HCT116 (cell line): Measurements from ENCODE around the gene STK40. TPM values are rescaled to one million over a fixed set of nuclear protein-coding genes. Genes with fewer than 3 reads are reported as not detected.
A peak's percentile ranks its signal among the peaks of the same experiment; 100 is the strongest.

Experiments
- ATAC-seq: fragments of 200-7000 bp; cut with Tn5 transposase; 2 replicates; pipeline ENCODE4 v1.9.1; 2020; ENCODE audit warnings: mild to moderate bottlenecking, moderate library complexity
- BruUV-seq: library from RNA; stranded (reverse); fragments of 400-500 nt; replicated peaks from 2 replicates; lab custom pipeline; 2021; lab: Mats Ljungman, UMichigan
- CTCF ChIA-PET: fragments of 300-600 bp; sonication (Branson Sonifier 250); formaldehyde crosslinking; loops from one replicate; lab custom pipeline; 2021; ENCODE audit warnings: antibody characterized with exemption; lab: Charles Lee
- POLR2A ChIA-PET: fragments of 300-600, 350-600 bp; sonication (Branson Sonifier 250); formaldehyde crosslinking; loops from one replicate; lab custom pipeline; 2021; ENCODE audit warnings: antibody characterized with exemption; lab: Charles Lee
- RAD21 ChIA-PET, 2 experiments: fragments of 300-600 bp; sonication (Branson Sonifier 250); formaldehyde crosslinking; loops; one replicate each; lab custom pipeline; 2023; ENCODE audit warnings: low total read pairs in 2 of 2; ENCODE audit not compliant: uncharacterized antibody in 2 of 2, unreplicated experiment in 2 of 2, low non-redundant PET in 1 of 2; lab: Charles Lee
- DNase-seq: peaks from one replicate; pipeline ENCODE4 v3.0.0-alpha.2; 2010; ENCODE audit warnings: low read depth, low spot score
- H2AFZ ChIP-seq: fragments of 200-600 bp; shearing (Covaris generic), sonication (generic); 2 replicates; pipeline ENCODE4 v1.6.1; 2017; ENCODE audit warnings: low read depth, mixed run types, mixed read lengths, antibody characterized with exemption, low read length; ENCODE audit not compliant: poor library complexity, severe bottlenecking
- H3K27ac ChIP-seq: 2 replicates; pipeline ENCODE4 v1.5.1; 2012; ENCODE audit warnings: low read depth, low read length
- H3K27me3 ChIP-seq: fragments of 200-600 bp; sonication (generic); 2 replicates; pipeline ENCODE4 v1.6.1; 2016; ENCODE audit warnings: mixed run types, low read length, mixed read lengths; ENCODE audit not compliant: insufficient read depth
- H3K36me3 ChIP-seq, 2 experiments: fragments of 200-500 bp in 1 of 2; fragments of 200-600 bp in 1 of 2; sonication (Bioruptor generic) in 1 of 2; sonication (generic) in 1 of 2; 2 replicates each; pipeline versions ENCODE4 v1.5.1 to v1.6.1; 2014 to 2016; ENCODE audit warnings: low read length in 2 of 2, inconsistent platforms in 1 of 2, mixed read lengths in 1 of 2, mixed run types in 1 of 2; ENCODE audit not compliant: insufficient read depth in 2 of 2, control insufficient read depth in 1 of 2
- H3K4me1 ChIP-seq, 2 experiments: fragments of 200-600 bp in 1 of 2; sonication (generic) in 1 of 2; 2 replicates each; pipeline versions ENCODE4 v1.5.1 to v1.6.1; 2012 to 2017; ENCODE audit warnings: low read length in 2 of 2, inconsistent platforms in 1 of 2, mild to moderate bottlenecking in 1 of 2, mixed read lengths in 1 of 2, mixed run types in 1 of 2, moderate library complexity in 1 of 2; ENCODE audit not compliant: insufficient read depth in 2 of 2, control insufficient read depth in 1 of 2
- H3K4me2 ChIP-seq: fragments of 200-600 bp; sonication (generic); 2 replicates; pipeline ENCODE4 v1.6.1; 2017; ENCODE audit warnings: mixed run types, low read length, mixed read lengths
- H3K4me3 ChIP-seq, 2 experiments: fragments of 200-600 bp in 1 of 2; sonication (generic) in 1 of 2; replicated peaks in 1 of 2; 2 replicates each; pipeline ENCODE4 v1.5.1; 2011 to 2016; ENCODE audit warnings: low read length in 2 of 2, control low read depth in 1 of 2, low read depth in 1 of 2, mild to moderate bottlenecking in 1 of 2, mixed read lengths in 1 of 2, mixed run types in 1 of 2
- H3K79me2 ChIP-seq: fragments of 200-600 bp; sonication (generic); 2 replicates; pipeline ENCODE4 v1.6.1; 2017; ENCODE audit warnings: mild to moderate bottlenecking, mixed run types, low read length, moderate library complexity, mixed read lengths; ENCODE audit not compliant: insufficient read depth
- H3K9ac ChIP-seq: fragments of 200-600 bp; sonication (generic); 2 replicates; pipeline ENCODE4 v1.6.1; 2016; ENCODE audit warnings: low read length, mixed read lengths
- H3K9me2 ChIP-seq: fragments of 200-600 bp; sonication (generic), shearing (Covaris generic); 2 replicates; pipeline ENCODE4 v1.6.1; 2017; ENCODE audit warnings: mixed run types, mild to moderate bottlenecking, moderate library complexity; ENCODE audit not compliant: insufficient read depth
- H3K9me3 ChIP-seq, 2 experiments: fragments of 200-500 bp in 1 of 2; fragments of 200-600 bp in 1 of 2; sonication (Bioruptor generic) in 1 of 2; sonication (generic) in 1 of 2; 2 replicates each; pipeline ENCODE4 v1.6.1; 2014 to 2017; ENCODE audit warnings: low read length in 2 of 2, mixed read lengths in 2 of 2, inconsistent platforms in 1 of 2, low read depth in 1 of 2, mild to moderate bottlenecking in 1 of 2, mixed run types in 1 of 2, moderate library complexity in 1 of 2; ENCODE audit not compliant: control insufficient read depth in 1 of 2, insufficient read depth in 1 of 2
- H4K20me1 ChIP-seq: fragments of 200-600 bp; sonication (generic), shearing (Covaris generic); 2 replicates; pipeline ENCODE4 v1.6.1; 2017; ENCODE audit warnings: mixed run types, mild to moderate bottlenecking, moderate library complexity; ENCODE audit not compliant: insufficient read depth
- CBX3 ChIP-seq: IDR thresholded peaks from 2 replicates; pipeline ENCODE4 v1.6.1; 2012; ENCODE audit warnings: low read depth
- CEBPB ChIP-seq: IDR thresholded peaks from 2 replicates; pipeline ENCODE4 v1.6.1; 2012; ENCODE audit warnings: low read depth
- EGR1 ChIP-seq: IDR thresholded peaks from 2 replicates; pipeline ENCODE4 v1.6.1; 2012; ENCODE audit warnings: low read depth
- EZH2 ChIP-seq: fragments of 200-600 bp; sonication (generic); IDR thresholded peaks from 2 replicates; pipeline ENCODE4 v1.6.1; 2017; ENCODE audit warnings: antibody characterized with exemption, mixed run types
- EZH2phosphoT487 ChIP-seq: fragments of 200-600 bp; IDR thresholded peaks from 2 replicates; pipeline ENCODE4 v1.6.1; 2018; ENCODE audit warnings: antibody characterized with exemption, borderline replicate concordance
- FOSL1 ChIP-seq: IDR thresholded peaks from 2 replicates; pipeline ENCODE4 v1.6.1; 2012; ENCODE audit warnings: low read depth
- JUND ChIP-seq: IDR thresholded peaks from 2 replicates; pipeline ENCODE4 v1.6.1; 2012
- POLR2A ChIP-seq: IDR thresholded peaks from 2 replicates; pipeline ENCODE4 v1.7.0; 2011; ENCODE audit warnings: borderline replicate concordance; ENCODE audit not compliant: insufficient read depth, insufficient read length; ENCODE audit errors: extremely low read depth
- RAD21 ChIP-seq: IDR thresholded peaks from 2 replicates; pipeline ENCODE4 v1.6.1; 2012; ENCODE audit warnings: low read depth, mild to moderate bottlenecking
- SIN3A ChIP-seq: IDR thresholded peaks from 2 replicates; pipeline ENCODE4 v1.6.1; 2012; ENCODE audit warnings: low read depth
- SP1 ChIP-seq: IDR thresholded peaks from 2 replicates; pipeline ENCODE4 v1.6.1; 2012; ENCODE audit warnings: low read depth
- SRF ChIP-seq: IDR thresholded peaks from 2 replicates; pipeline ENCODE4 v1.6.1; 2012; ENCODE audit warnings: low read depth
- TCF7L2 ChIP-seq: IDR thresholded peaks from 2 replicates; pipeline ENCODE4 v1.7.0; 2011; ENCODE audit warnings: borderline replicate concordance, inconsistent platforms; ENCODE audit not compliant: insufficient read depth, insufficient read length; ENCODE audit errors: extremely low read depth
- YY1 ChIP-seq: IDR thresholded peaks from 2 replicates; pipeline ENCODE4 v1.6.1; 2011; ENCODE audit warnings: low read length, low read depth, moderate library complexity, mild to moderate bottlenecking; ENCODE audit not compliant: insufficient replicate concordance; ENCODE audit errors: extremely low read depth
- ZFX ChIP-seq: fragments of 450-650 bp; IDR thresholded peaks from 2 replicates; pipeline ENCODE4 v1.6.1; 2017
- intact Hi-C: fragments of 100-400 bp; cut with micrococcal nuclease; formaldehyde crosslinking; loops from 2 replicates; pipeline ENCODE4 v1.10.0; 2022
- total RNA-seq: library from RNA; stranded (reverse); gene quantifications from one replicate; pipeline ENCODE4 v1.2.1, GENCODE V29; 2021; ENCODE audit not compliant: unreplicated experiment
- TF ChIP-seq, protein P1 (sequence below): IDR thresholded peaks from 2 replicates; pipeline ENCODE4 v1.6.1; 2012
- TF ChIP-seq, protein P2 (sequence below), 3 experiments: fragments of 200-600 bp in 1 of 3; sonication (generic) in 1 of 3; IDR thresholded peaks in 2 of 3; conservative IDR thresholded peaks in 1 of 3; 2 replicates each; pipeline ENCODE4 v1.5.1; 2012 to 2017; ENCODE audit warnings: low read depth in 2 of 3, low read length in 2 of 3, antibody characterized with exemption in 1 of 3, borderline replicate concordance in 1 of 3, control low read depth in 1 of 3, mild to moderate bottlenecking in 1 of 3, mixed read lengths in 1 of 3, mixed run types in 1 of 3, moderate library complexity in 1 of 3; ENCODE audit not compliant: insufficient read depth in 1 of 3

STK40 gene
- total RNA-seq, 1 experiment from 2014 or later = 33.9 TPM

DNA sequence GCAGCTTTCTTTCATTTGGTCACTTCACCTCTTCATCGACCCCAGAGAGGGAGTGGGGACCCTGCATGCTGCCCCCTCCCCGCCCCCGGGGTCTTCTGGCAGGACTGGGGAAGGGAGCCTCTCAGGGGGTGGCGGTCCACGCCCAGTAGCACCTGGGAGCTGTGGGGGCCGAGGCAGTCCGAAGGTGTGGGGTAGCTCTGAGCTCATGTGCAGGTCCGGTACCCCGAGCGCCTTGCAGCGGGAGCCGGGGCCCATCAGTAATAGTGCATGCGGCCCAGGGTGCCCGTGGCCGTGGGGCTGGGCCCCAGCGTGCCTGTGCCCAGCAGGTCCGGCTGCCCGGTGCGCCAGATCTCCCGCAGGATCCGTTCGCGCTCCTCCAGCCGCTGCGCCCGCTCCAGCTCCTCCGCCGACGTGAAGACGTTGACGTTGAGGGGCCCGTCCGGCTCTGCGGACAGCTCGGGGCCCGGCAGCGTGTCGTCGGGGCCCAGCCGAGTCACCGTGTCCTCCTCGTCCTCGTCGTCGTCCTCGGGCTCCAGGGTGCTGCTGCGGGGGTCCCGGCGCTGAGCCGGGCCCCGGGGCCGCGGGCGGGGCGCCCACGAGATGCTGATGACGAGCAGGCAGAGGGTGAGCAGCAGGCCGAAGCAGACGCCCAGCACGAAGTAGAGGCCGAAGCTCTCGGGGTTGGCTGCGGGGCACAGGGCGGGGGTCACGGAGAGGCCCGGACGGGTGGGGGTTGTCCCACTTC is 63.5 kb downstream of the STK40 start:
- TF ChIP-seq CEBPB = no peak
- TF ChIP-seq SP1 = no peak
- no peak for TF ChIP-seq SRF
- no peak for TF ChIP-seq EZH2
- peak; percentile 34 for TF ChIP-seq ZFX
- POLR2A ChIA-PET = interaction anchor here (1.3 to 3.3 kb wide), 2 partner anchors 64 to 79 kb away, joined by 6 to 12 read pairs; no protein-coding TSS in a partner anchor
- peaks cover 11% of the 10 kb centered on the region; the same call in 1 of the 2 replicates for H3K79me2 ChIP-seq
- no peak overlapping the region for H2AFZ ChIP-seq
- no peak for DNase-seq
- H3K4me2 ChIP-seq = peak overlapping the region; percentile 87
- no peaks in the 10 kb centered on the region for H4K20me1 ChIP-seq
- no peaks in the 10 kb centered on the region for H3K9me2 ChIP-seq
- H3K36me3 ChIP-seq = no peaks in the 10 kb centered on the region; a peak in 1 of 4 replicates
- H3K4me3 ChIP-seq = peak overlapping the region; percentile 58 to 69
- H3K9me3 ChIP-seq = no peaks in the 10 kb centered on the region
- ATAC-seq = peak; percentile 13
- intact Hi-C loops = no loop called here
- CTCF ChIA-PET = interaction anchor here (1.1 to 1.3 kb wide), 3 partner anchors 20 to 172 kb away, joined by 4 to 7 read pairs (median 4); partner anchors contain the start of gene TRAPPC3
- no TSS peak for BruUV-seq
- H3K27me3 ChIP-seq = no peaks in the 10 kb centered on the region
- RAD21 ChIA-PET = no interaction called here
- peak overlapping the region; percentile 76 for H3K9ac ChIP-seq
- H3K27ac ChIP-seq = peak overlapping the region; percentile 89
- H3K4me1 ChIP-seq = peaks cover 20 to 57% of the 10 kb centered on the region in 2 experiments

DNA sequence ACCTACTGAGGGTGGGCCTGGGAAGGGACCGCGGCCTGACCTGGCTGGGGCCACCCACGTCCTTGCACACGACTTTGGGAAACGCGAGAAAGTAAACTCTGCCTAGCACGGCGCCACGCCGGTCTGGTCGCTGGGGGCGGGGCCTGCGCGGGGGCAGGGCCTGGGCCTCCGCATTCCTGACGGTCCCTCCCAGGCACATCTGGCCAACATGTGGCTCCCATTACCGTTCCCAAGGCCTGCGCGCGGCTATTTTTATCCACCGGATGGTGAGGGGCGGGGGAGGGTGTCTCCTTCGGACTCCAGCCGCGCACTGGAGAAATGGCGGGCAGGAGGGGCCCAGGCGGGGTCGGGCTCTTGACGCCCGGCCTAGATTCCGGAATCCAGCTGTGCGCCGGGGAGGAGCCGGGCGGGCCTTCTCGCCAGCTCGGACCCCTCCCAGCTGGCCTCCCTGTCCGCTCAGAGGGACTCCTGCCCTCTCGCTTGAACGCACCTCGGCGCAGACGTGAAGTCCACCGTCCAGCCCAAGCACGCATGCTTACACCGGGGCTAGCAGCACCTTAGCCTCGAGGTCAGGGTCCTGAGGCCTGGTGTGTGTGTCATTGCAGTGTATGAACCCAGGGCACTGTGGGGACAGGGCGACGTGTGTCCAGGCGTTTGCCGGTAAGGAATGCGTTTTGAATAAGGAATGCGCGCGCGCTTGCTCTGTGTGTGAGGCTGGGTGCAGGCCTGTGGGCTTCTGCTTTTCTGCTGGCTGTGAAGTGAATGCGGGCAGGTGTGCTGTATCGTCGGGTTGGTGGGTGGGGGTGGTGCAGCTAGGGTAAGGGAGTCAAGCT is 64.4 kb downstream of the STK40 start:
- H3K4me3 ChIP-seq = peak overlapping the region; percentile 58 to 69
- CTCF ChIA-PET = interaction anchor here (1.1 kb wide), 1 partner anchor 21 kb away, joined by 4 read pairs; no protein-coding TSS in a partner anchor
- RAD21 ChIA-PET = interaction anchor here in 1 of 2 experiments (0.7 kb wide), 1 partner anchor 65 kb away, joined by 3 read pairs; no protein-coding TSS in a partner anchor
- H4K20me1 ChIP-seq = no peaks in the 10 kb centered on the region
- H3K9ac ChIP-seq = peak overlapping the region; percentile 76
- H3K36me3 ChIP-seq = no peaks in the 10 kb centered on the region; a peak in 1 of 4 replicates
- H3K9me3 ChIP-seq = no peaks in the 10 kb centered on the region
- ATAC-seq (peak; percentile 68), DNase-seq (peak; percentile 77)
- H3K27me3 ChIP-seq = no peaks in the 10 kb centered on the region
- no peaks in the 10 kb centered on the region for H3K9me2 ChIP-seq
- no peak overlapping the region for H2AFZ ChIP-seq
- POLR2A ChIA-PET = interaction anchor here (3.3 kb wide), 1 partner anchor 80 kb away, joined by 12 read pairs; no protein-coding TSS in a partner anchor
- H3K4me2 ChIP-seq = peak overlapping the region; percentile 87
- peaks cover 17 to 48% of the 10 kb centered on the region in 2 experiments for H3K4me1 ChIP-seq
- TSS peak; percentile 36 for BruUV-seq
- peak overlapping the region; percentile 89 for H3K27ac ChIP-seq
- H3K79me2 ChIP-seq = peaks cover 11% of the 10 kb centered on the region; the same call in 1 of the 2 replicates
- intact Hi-C loops = no loop called here
- TF ChIP-seq FOSL1 (no peak), CEBPB (no peak), YY1 (peak; percentile 64), TCF7L2 (peak; percentile 47), JUND (no peak; the same call in 1 of the 2 replicates), EZH2phosphoT487 (no peak), EGR1 (peak; percentile 82; the same call in 1 of the 2 replicates), POLR2A (peak; percentile 15), CBX3 (no peak), RAD21 (no peak), SIN3A (peak; percentile 66; the same call in 1 of the 2 replicates)
- TF ChIP-seq, protein P1, sequence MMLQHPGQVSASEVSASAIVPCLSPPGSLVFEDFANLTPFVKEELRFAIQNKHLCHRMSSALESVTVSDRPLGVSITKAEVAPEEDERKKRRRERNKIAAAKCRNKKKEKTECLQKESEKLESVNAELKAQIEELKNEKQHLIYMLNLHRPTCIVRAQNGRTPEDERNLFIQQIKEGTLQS = no peak; the same call in 1 of the 2 replicates
- TF ChIP-seq, protein P2, sequence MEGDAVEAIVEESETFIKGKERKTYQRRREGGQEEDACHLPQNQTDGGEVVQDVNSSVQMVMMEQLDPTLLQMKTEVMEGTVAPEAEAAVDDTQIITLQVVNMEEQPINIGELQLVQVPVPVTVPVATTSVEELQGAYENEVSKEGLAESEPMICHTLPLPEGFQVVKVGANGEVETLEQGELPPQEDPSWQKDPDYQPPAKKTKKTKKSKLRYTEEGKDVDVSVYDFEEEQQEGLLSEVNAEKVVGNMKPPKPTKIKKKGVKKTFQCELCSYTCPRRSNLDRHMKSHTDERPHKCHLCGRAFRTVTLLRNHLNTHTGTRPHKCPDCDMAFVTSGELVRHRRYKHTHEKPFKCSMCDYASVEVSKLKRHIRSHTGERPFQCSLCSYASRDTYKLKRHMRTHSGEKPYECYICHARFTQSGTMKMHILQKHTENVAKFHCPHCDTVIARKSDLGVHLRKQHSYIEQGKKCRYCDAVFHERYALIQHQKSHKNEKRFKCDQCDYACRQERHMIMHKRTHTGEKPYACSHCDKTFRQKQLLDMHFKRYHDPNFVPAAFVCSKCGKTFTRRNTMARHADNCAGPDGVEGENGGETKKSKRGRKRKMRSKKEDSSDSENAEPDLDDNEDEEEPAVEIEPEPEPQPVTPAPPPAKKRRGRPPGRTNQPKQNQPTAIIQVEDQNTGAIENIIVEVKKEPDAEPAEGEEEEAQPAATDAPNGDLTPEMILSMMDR (IDR thresholded peaks at IDR 0.05 in 2 of 3, conservative IDR thresholded peaks at IDR 0.05 in 1 of 3; ENCODE audit: borderline replicate concordance in 1 of 3, insufficient read depth in 1 of 3, low read depth in 2 of 3, low read length in 2 of 3) = no peak
